ENCODE measurements around the gene TAAR8.
"Not testable (repeated sequence)": the region's sequence is repeated elsewhere in the genome, so short reads cannot be mapped to it uniquely, and the experiment has no call there.

- not testable (repeated sequence) for TF ChIP-seq TAF1 (IDR thresholded peaks at IDR 0.05; ENCODE audit: borderline replicate concordance, low read depth, low read length); POLR2A (IDR thresholded peaks at IDR 0.05; ENCODE audit: low read depth, low read length)
Observed at GRCh38 chr6:132600900-132601299, 48.4 kb downstream of the TAAR8 start.

Data from GM12892 (cell line).